Measurements from ENCODE around the gene SRF. TPM values are rescaled to one million over a fixed set of nuclear protein-coding genes. Genes with fewer than 3 reads are reported as not detected.
"Not testable (repeated sequence)": the region's sequence is repeated elsewhere in the genome, so short reads cannot be mapped to it uniquely, and the experiment has no call there.

SRF gene
- total and polyA plus RNA-seq, 3 donors from 2014 or later: 28.4 to 39.2 (median 36.5) TPM

- Histone ChIP-seq H3K4me3 (no peak overlapping the region), H3K27ac (no peak overlapping the region), H3K27me3 (no peaks in the 10 kb centered on the region), H3K9me3 (no peaks in the 10 kb centered on the region), H3K4me1 (peaks cover 40% of the 10 kb centered on the region), H3K36me3 (ENCODE audit: low read depth, missing control alignments) (no peaks in the 10 kb centered on the region)
- peak; percentile 61 for DNase-seq
- WGBS, 2 donors: 59 to 68% methylated on average over 14 to 15 of the region's 15 CpGs
- intact Hi-C loops (cut with DNase I; ENCODE audit: low total_unique reads): loop anchor here (10.0 kb wide), 1 partner anchor 55 kb away; the partner anchor contains the start of gene PTK7
- no peak for TF ChIP-seq POLR2A (IDR thresholded peaks at IDR 0.05)
- TF ChIP-seq, protein P1, sequence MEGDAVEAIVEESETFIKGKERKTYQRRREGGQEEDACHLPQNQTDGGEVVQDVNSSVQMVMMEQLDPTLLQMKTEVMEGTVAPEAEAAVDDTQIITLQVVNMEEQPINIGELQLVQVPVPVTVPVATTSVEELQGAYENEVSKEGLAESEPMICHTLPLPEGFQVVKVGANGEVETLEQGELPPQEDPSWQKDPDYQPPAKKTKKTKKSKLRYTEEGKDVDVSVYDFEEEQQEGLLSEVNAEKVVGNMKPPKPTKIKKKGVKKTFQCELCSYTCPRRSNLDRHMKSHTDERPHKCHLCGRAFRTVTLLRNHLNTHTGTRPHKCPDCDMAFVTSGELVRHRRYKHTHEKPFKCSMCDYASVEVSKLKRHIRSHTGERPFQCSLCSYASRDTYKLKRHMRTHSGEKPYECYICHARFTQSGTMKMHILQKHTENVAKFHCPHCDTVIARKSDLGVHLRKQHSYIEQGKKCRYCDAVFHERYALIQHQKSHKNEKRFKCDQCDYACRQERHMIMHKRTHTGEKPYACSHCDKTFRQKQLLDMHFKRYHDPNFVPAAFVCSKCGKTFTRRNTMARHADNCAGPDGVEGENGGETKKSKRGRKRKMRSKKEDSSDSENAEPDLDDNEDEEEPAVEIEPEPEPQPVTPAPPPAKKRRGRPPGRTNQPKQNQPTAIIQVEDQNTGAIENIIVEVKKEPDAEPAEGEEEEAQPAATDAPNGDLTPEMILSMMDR (IDR thresholded peaks at IDR 0.05): peak in 2 of 3 experiments; percentile 2 to 31
Observed at GRCh38 chr6:43129434-43130194, 41.5 kb upstream of the SRF start.

- Histone ChIP-seq H3K27me3 (no peaks in the 10 kb centered on the region), H3K27ac (no peak overlapping the region), H3K4me3 (no peak overlapping the region), H3K36me3 (ENCODE audit: low read depth, missing control alignments) (no peaks in the 10 kb centered on the region), H3K9me3 (no peaks in the 10 kb centered on the region), H3K4me1 (peaks cover 34% of the 10 kb centered on the region)
- intact Hi-C loops (cut with DNase I; ENCODE audit: low total_unique reads): loop anchor here (10.0 kb wide), 1 partner anchor 56 kb away; the partner anchor contains the start of gene PTK7
- WGBS, 2 donors: 94 to 100% methylated on average over 6 to 7 of the region's 7 CpGs
- DNase-seq: no peak
- no peak for TF ChIP-seq POLR2A (IDR thresholded peaks at IDR 0.05)
- TF ChIP-seq, protein P1 (IDR thresholded peaks at IDR 0.05): no peak
Observed at GRCh38 chr6:43130429-43130828, 40.6 kb upstream of the SRF start.

GRCh38 chr6:43131379-43131778 is 39.7 kb upstream of the SRF start:
- DNase-seq; H3K9me3 ChIP-seq; H3K27ac ChIP-seq; H3K4me3 ChIP-seq; H3K36me3 ChIP-seq (ENCODE audit: low read depth, missing control alignments); H3K27me3 ChIP-seq: not testable (repeated sequence)
- intact Hi-C loops (cut with DNase I; ENCODE audit: low total_unique reads): loop anchor here (10.0 kb wide), 1 partner anchor 57 kb away; the partner anchor contains the start of gene PTK7
- H3K4me1 ChIP-seq: peaks cover 30% of the 10 kb centered on the region
- 65 to 77% methylated on average over 3 to 5 of the region's 5 CpGs for WGBS, 2 donors

DNA sequence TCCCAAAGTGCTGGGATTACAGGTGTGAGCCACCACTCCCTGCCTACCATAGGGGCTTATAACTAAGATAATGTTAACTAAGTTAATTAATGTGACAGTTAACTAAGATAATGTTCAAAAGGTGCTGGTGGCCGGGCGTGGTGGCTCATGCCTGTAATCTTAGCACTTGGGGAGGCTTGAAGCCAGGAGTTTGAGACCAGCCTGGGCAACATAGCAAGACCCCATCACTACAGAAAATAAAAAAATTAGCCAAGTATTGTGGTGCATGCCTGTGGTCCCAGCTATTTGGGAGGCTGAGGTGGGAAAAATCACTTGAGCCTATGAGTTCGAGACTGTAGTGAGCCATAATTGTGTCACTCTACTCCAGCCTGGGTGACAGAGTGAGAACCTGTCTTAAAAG is 32.8 kb upstream of the SRF start:
- Histone ChIP-seq H3K9me3 (no peaks in the 10 kb centered on the region), H3K4me3 (no peak overlapping the region), H3K36me3 (ENCODE audit: low read depth, missing control alignments) (no peaks in the 10 kb centered on the region), H3K27me3 (no peaks in the 10 kb centered on the region), H3K27ac (no peak overlapping the region), H3K4me1 (peaks cover 4% of the 10 kb centered on the region)
- 89 to 98% methylated on average over 3 of the region's 3 CpGs for WGBS, 2 donors
- TF ChIP-seq POLR2A (IDR thresholded peaks at IDR 0.05): no peak
- TF ChIP-seq, protein P1 (IDR thresholded peaks at IDR 0.05): no peak
- no peak for DNase-seq
- intact Hi-C loops (cut with DNase I; ENCODE audit: low total_unique reads): loop anchor here (10.0 kb wide), 1 partner anchor 63 kb away; the partner anchor contains the start of gene PTK7

DNA sequence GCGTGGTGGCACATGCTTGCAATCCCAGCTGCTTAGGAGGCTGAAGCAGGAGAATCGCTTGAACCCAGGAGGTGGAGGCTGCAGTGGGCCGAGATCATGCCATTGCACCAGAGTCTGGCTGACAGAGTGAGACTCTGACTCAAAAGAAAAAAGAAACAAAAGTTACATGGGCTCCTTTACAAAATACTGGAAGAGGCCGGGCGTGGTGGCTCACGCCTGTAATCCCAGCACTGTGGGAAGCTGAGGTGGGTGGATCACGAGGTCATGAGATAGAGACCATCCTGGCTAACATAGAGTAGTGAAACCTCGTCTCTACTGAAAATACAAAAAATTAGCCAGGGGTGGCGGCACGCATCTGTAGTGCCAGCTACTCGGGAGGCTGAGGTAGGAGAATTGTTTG is 31.1 kb upstream of the SRF start:
- DNase-seq; H3K36me3 ChIP-seq (ENCODE audit: low read depth, missing control alignments); H3K27me3 ChIP-seq; H3K4me1 ChIP-seq; H3K27ac ChIP-seq; H3K9me3 ChIP-seq; H3K4me3 ChIP-seq: not testable (repeated sequence)
- intact Hi-C loops (cut with DNase I; ENCODE audit: low total_unique reads): loop anchor here (5.0 to 10.0 kb wide), 3 partner anchors 65 to 235 kb away; partner anchors contain the start of genes KLHDC3, MEA1 and PTK7
- WGBS, 2 donors: 93 to 95% methylated on average over 11 of the region's 11 CpGs
